Articular chondrocyte of knee joint (primary cell): ENCODE results near the gene ZNF518B. TPM values are rescaled to one million over a fixed set of nuclear protein-coding genes. Genes with fewer than 3 reads are reported as not detected.

Experiments
- total RNA-seq: library from RNA; depleted of rRNA; stranded (reverse); fragments of >200 nt; gene quantifications from 2 replicates; pipeline ENCODE4 v1.2.3, GENCODE V29; 2012

The ZNF518B gene, protein sequence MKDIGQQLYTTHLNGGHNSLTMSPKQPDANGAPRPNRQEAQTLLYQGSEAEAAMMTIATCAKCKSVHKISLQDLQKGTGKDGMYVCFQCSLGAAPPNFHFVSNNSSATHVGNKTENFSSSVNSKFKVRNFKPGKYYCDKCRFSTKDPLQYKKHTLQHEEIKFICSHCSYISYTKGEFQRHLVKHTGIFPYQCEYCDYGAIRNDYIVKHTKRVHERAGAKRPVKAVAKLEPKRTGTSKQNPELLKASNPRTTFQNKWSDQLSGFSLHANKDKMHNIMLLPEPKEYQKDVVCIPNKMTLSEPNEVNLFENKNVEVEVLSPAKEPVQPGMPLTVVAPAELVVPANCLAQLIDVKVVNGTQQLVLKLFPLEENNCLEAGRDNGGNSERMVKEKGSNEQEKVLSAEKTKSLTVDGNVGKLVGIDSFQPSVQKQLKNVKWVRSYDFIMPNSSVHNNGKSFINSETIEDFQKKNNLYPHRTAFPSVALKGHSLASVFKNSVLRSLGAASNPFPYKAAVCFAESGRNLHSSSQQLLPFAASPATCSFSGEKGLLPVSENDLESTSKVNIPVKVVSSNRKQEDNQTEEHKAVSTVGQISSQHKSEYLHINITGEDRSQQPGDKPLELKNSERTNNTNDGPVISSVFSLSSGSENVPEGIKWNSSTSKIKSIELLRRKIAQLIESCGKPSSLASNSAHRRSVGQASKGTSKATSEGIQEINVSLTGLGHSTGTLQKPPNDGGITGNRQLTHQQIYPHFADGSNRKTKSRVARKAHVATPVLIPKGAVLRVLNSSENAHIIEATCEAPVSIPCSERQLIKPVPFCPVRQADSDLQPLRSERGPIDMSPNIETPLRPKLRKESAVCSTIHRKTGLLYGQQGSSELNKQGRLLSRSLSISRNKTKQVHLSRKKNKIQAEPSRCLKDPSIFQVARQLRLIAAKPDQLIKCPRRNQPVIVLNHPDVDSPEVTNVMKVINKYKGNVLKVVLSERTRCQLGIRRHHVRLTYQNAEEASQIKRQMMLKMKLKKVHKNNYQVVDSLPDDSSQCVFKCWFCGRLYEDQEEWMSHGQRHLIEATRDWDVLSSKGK
- total RNA-seq: 25.1 and 32.1 TPM in 2 replicates

GRCh38 chr4:10457255-10457801 lies at the start of gene ZNF518B:
Gene ZNF518B (minus strand): TSS chr4:10457426. CDS start chr4:10446328, 11,098 bp downstream.

Other genes with a start within 250 kb of the ZNF518B start
- gene CLNK, start 227.3 kb upstream of the ZNF518B start, total RNA-seq: not detected in 2 replicates